ENCODE results near the gene IL23R.

The IL23R gene

DNA sequence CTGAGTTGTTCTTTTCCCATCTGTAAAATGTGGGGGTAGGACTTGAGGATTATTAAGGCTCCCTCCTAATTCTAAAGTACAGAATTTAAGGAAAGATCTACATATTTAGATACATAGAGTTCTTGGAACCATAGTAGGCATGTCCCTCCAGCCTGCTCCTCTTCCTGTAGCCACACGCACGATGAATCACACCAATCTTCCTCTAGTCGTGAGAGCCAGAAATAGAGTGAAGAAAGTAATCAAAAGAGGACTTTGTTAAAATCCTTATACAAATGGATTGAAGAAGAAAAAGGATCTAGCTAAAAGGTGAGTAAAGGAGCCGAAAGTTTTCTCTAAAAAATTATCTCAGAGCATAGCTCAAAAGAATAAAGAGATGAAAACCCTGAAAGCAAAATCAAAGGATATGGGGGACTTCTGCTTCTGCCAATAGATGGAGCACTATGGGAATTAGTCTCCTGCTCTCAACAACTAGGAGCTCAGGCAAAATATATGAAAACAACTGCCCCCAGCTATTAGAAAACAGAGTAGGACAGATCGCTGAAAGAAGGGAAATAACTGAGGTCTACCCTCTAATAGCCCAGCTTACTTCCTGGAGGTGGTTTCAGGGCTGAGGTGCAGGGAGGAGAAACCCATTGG lies 40.0 kb upstream of the IL23R start:
- DNase-seq (ENCODE audit: extremely low read depth, insufficient read length): no peak
- TF ChIP-seq, protein P1, sequence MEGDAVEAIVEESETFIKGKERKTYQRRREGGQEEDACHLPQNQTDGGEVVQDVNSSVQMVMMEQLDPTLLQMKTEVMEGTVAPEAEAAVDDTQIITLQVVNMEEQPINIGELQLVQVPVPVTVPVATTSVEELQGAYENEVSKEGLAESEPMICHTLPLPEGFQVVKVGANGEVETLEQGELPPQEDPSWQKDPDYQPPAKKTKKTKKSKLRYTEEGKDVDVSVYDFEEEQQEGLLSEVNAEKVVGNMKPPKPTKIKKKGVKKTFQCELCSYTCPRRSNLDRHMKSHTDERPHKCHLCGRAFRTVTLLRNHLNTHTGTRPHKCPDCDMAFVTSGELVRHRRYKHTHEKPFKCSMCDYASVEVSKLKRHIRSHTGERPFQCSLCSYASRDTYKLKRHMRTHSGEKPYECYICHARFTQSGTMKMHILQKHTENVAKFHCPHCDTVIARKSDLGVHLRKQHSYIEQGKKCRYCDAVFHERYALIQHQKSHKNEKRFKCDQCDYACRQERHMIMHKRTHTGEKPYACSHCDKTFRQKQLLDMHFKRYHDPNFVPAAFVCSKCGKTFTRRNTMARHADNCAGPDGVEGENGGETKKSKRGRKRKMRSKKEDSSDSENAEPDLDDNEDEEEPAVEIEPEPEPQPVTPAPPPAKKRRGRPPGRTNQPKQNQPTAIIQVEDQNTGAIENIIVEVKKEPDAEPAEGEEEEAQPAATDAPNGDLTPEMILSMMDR (IDR thresholded peaks at IDR 0.05; ENCODE audit: insufficient read depth, low read length, poor library complexity, severe bottlenecking): no peak
- Histone ChIP-seq H3K27me3 (replicated peaks; ENCODE audit: control insufficient read depth, insufficient read depth, low read length) (no peaks in the 10 kb centered on the region), H3K36me3 (ENCODE audit: control insufficient read depth, insufficient read depth, low read length) (no peaks in the 10 kb centered on the region), H3K4me3 (replicated peaks; ENCODE audit: low read depth, low read length) (no peak overlapping the region)

DNA sequence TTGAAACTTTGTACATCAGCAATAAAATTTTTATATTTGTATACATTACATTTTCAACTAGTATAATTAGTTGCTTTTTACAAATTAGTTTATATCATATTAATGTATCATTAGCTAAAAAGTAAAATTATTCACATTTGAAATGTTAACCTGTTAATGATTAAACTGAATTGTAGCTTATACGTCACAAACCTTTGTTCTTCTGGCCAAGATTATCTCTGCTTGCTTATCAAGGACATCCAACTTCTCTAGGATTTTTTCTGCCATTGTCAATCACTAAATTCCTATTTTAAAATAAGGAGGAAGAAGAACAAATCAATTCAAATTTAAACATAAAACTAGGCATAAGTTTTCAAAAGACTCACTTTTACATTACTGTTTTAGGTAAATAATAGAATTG lies 39.3 kb upstream of the IL23R start:
- no peaks in the 10 kb centered on the region for H3K36me3 ChIP-seq (ENCODE audit: control insufficient read depth, insufficient read depth, low read length)
- no peaks in the 10 kb centered on the region for H3K27me3 ChIP-seq (replicated peaks; ENCODE audit: control insufficient read depth, insufficient read depth, low read length)
- DNase-seq (ENCODE audit: extremely low read depth, insufficient read length): no peak
- no peak overlapping the region for H3K4me3 ChIP-seq (replicated peaks; ENCODE audit: low read depth, low read length)
- TF ChIP-seq, protein P1 (IDR thresholded peaks at IDR 0.05; ENCODE audit: insufficient read depth, low read length, poor library complexity, severe bottlenecking): no peak

GRCh38 chr1:67130673-67131072 lies 35.6 kb upstream of the IL23R start:
- TF ChIP-seq, protein P1 (IDR thresholded peaks at IDR 0.05; ENCODE audit: insufficient read depth, low read length, poor library complexity, severe bottlenecking): no peak
- no peaks in the 10 kb centered on the region for H3K36me3 ChIP-seq (ENCODE audit: control insufficient read depth, insufficient read depth, low read length)
- no peak overlapping the region for H3K4me3 ChIP-seq (replicated peaks; ENCODE audit: low read depth, low read length)
- no peak for DNase-seq (ENCODE audit: extremely low read depth, insufficient read length)
- no peaks in the 10 kb centered on the region for H3K27me3 ChIP-seq (replicated peaks; ENCODE audit: control insufficient read depth, insufficient read depth, low read length)

DNA sequence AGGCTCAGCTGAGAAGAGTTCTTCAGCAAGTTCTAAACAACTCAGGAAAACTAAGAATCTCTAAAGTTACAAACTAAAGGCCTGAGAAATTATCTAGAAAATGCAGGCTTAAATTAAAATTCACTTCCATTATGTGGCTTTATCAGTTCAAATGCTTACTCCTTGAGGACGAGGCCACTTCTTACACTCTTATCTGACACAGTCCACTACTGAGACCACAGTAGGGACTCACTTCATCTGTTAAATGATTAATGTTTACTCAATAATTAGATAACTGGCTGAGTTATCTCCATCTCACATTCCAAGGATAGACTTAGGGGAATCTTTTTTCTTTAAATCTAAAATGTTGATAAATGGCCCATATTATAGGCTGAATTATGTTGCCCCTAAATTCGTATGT lies 33.1 kb upstream of the IL23R start:
- DNase-seq (ENCODE audit: extremely low read depth, insufficient read length): no peak
- H3K27me3 ChIP-seq (replicated peaks; ENCODE audit: control insufficient read depth, insufficient read depth, low read length): no peaks in the 10 kb centered on the region
- no peaks in the 10 kb centered on the region for H3K36me3 ChIP-seq (ENCODE audit: control insufficient read depth, insufficient read depth, low read length)
- H3K4me3 ChIP-seq (replicated peaks; ENCODE audit: low read depth, low read length): no peak overlapping the region
- TF ChIP-seq, protein P1 (IDR thresholded peaks at IDR 0.05; ENCODE audit: insufficient read depth, low read length, poor library complexity, severe bottlenecking): no peak

GRCh38 chr1:67134695-67135094 lies 31.6 kb upstream of the IL23R start, which contains the start of gene C1orf141:
TSS of gene C1orf141 (minus strand) at chr1:67134970. CDS start at chr1:67127240, 7,730 bp downstream.
- Histone ChIP-seq H3K27me3 (replicated peaks; ENCODE audit: control insufficient read depth, insufficient read depth, low read length) (no peaks in the 10 kb centered on the region), H3K36me3 (ENCODE audit: control insufficient read depth, insufficient read depth, low read length) (no peaks in the 10 kb centered on the region), H3K4me3 (replicated peaks; ENCODE audit: low read depth, low read length) (no peak within 1 kb of the TSS)
- DNase-seq (ENCODE audit: extremely low read depth, insufficient read length): no peak
- TF ChIP-seq, protein P1 (IDR thresholded peaks at IDR 0.05; ENCODE audit: insufficient read depth, low read length, poor library complexity, severe bottlenecking): no peak

DNA sequence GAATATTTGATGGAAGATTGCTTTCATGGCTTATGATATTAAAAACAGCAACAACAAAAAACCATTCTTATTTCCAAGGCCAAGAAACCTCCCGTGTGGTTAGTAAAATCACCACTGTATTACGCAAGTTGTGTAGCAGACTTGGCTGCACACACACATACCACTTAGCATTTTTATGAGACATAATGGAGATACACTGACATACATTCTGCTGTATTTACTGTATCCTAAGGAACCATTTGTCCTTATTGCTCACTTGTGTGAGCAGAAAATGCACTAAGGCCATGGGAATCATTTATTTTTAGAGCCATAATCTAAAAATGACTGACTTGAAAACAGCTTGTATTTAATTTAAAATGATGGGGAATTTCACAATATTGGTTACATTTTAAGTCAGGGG lies 30.9 kb upstream of the IL23R start:
- DNase-seq (ENCODE audit: extremely low read depth, insufficient read length): no peak
- no peaks in the 10 kb centered on the region for H3K36me3 ChIP-seq (ENCODE audit: control insufficient read depth, insufficient read depth, low read length)
- TF ChIP-seq, protein P1 (IDR thresholded peaks at IDR 0.05; ENCODE audit: insufficient read depth, low read length, poor library complexity, severe bottlenecking): no peak
- no peak overlapping the region for H3K4me3 ChIP-seq (replicated peaks; ENCODE audit: low read depth, low read length)
- no peaks in the 10 kb centered on the region for H3K27me3 ChIP-seq (replicated peaks; ENCODE audit: control insufficient read depth, insufficient read depth, low read length)
